HG02885 (cell line): ENCODE results near the gene TAGLN3.

ENCODE experiments used
- ATAC-seq: cut with Tn5 transposase; IDR thresholded peaks from one replicate; pipeline ENCODE4 v1.9.1; 2021; ENCODE audit warnings: mild to moderate bottlenecking; ENCODE audit not compliant: unreplicated experiment, poor library complexity

TAGLN3 gene

GRCh38 chr3:111998636-111999483 is at the start of gene TAGLN3:
TAGLN3 (plus strand) TSS chr3:111998922; CDS start chr3:111999423, 501 bp downstream.
- peak; percentile 51 for ATAC-seq

GRCh38 chr3:111949712-111950111 is 49.0 kb upstream of the TAGLN3 start:
- ATAC-seq = no peak

GRCh38 chr3:111951032-111951431 is 47.7 kb upstream of the TAGLN3 start:
- ATAC-seq = no peak

GRCh38 chr3:111952086-111952485 is 46.6 kb upstream of the TAGLN3 start:
- no peak for ATAC-seq

- ATAC-seq = no peak
These were observed 45.8 kb upstream of the TAGLN3 start for GRCh38 chr3:111952866-111953450.

GRCh38 chr3:111954228-111954990 is 44.3 kb upstream of the TAGLN3 start:
- ATAC-seq = no peak

GRCh38 chr3:111955876-111956275 is 42.8 kb upstream of the TAGLN3 start:
- ATAC-seq = no peak

GRCh38 chr3:111956449-111956848 is 42.3 kb upstream of the TAGLN3 start:
- no peak for ATAC-seq

- ATAC-seq = no peak
These were observed 41.6 kb upstream of the TAGLN3 start for GRCh38 chr3:111956995-111957734.

GRCh38 chr3:111961461-111962164 is 37.1 kb upstream of the TAGLN3 start:
- no peak for ATAC-seq

GRCh38 chr3:111963424-111963823 is 35.3 kb upstream of the TAGLN3 start:
- no peak for ATAC-seq

- no peak for ATAC-seq
These were observed 33.2 kb upstream of the TAGLN3 start for GRCh38 chr3:111965484-111965883.

- ATAC-seq = no peak
These were observed 31.7 kb upstream of the TAGLN3 start for GRCh38 chr3:111967068-111967467.

- ATAC-seq = peak; percentile 99
These were observed 31.0 kb upstream of the TAGLN3 start for GRCh38 chr3:111967651-111968274.

GRCh38 chr3:111968319-111969054 is 30.2 kb upstream of the TAGLN3 start:
- ATAC-seq = no peak

- no peak for ATAC-seq
These were observed 28.3 kb upstream of the TAGLN3 start for GRCh38 chr3:111970376-111970775.

- ATAC-seq = no peak
These were observed 27.1 kb upstream of the TAGLN3 start for GRCh38 chr3:111971533-111972130.

- ATAC-seq = no peak
These were observed 25.8 kb upstream of the TAGLN3 start for GRCh38 chr3:111972891-111973290.
